HCT116 (cell line): ENCODE measurements around the gene PSMC3IP. TPM values are rescaled to one million over a fixed set of nuclear protein-coding genes. Genes with fewer than 3 reads are reported as not detected.

Experiments used
- ATAC-seq: fragments of 200-7000 bp; cut with Tn5 transposase; 2 replicates; pipeline ENCODE4 v1.9.1; 2020; ENCODE audit warnings: mild to moderate bottlenecking, moderate library complexity
- BruUV-seq: library from RNA; stranded (reverse); fragments of 400-500 nt; replicated peaks from 2 replicates; lab custom pipeline; 2021; lab: Mats Ljungman, UMichigan
- CTCF ChIA-PET: fragments of 300-600 bp; sonication (Branson Sonifier 250); formaldehyde crosslinking; loops from one replicate; lab custom pipeline; 2021; ENCODE audit warnings: antibody characterized with exemption; lab: Charles Lee
- POLR2A ChIA-PET: fragments of 300-600, 350-600 bp; sonication (Branson Sonifier 250); formaldehyde crosslinking; loops from one replicate; lab custom pipeline; 2021; ENCODE audit warnings: antibody characterized with exemption; lab: Charles Lee
- RAD21 ChIA-PET, 2 experiments: fragments of 300-600 bp; sonication (Branson Sonifier 250); formaldehyde crosslinking; loops; one replicate each; lab custom pipeline; 2023; ENCODE audit warnings: low total read pairs in 2 of 2; ENCODE audit not compliant: uncharacterized antibody in 2 of 2, unreplicated experiment in 2 of 2, low non-redundant PET in 1 of 2; lab: Charles Lee
- DNase-seq: peaks from one replicate; pipeline ENCODE4 v3.0.0-alpha.2; 2010; ENCODE audit warnings: low read depth, low spot score
- H2AFZ ChIP-seq: fragments of 200-600 bp; shearing (Covaris generic), sonication (generic); 2 replicates; pipeline ENCODE4 v1.6.1; 2017; ENCODE audit warnings: low read depth, mixed run types, mixed read lengths, antibody characterized with exemption, low read length; ENCODE audit not compliant: poor library complexity, severe bottlenecking
- H3K27ac ChIP-seq: 2 replicates; pipeline ENCODE4 v1.5.1; 2012; ENCODE audit warnings: low read depth, low read length
- H3K27me3 ChIP-seq: fragments of 200-600 bp; sonication (generic); 2 replicates; pipeline ENCODE4 v1.6.1; 2016; ENCODE audit warnings: mixed run types, low read length, mixed read lengths; ENCODE audit not compliant: insufficient read depth
- H3K36me3 ChIP-seq, 2 experiments: fragments of 200-500 bp in 1 of 2; fragments of 200-600 bp in 1 of 2; sonication (Bioruptor generic) in 1 of 2; sonication (generic) in 1 of 2; 2 replicates each; pipeline versions ENCODE4 v1.5.1 to v1.6.1; 2014 to 2016; ENCODE audit warnings: low read length in 2 of 2, inconsistent platforms in 1 of 2, mixed read lengths in 1 of 2, mixed run types in 1 of 2; ENCODE audit not compliant: insufficient read depth in 2 of 2, control insufficient read depth in 1 of 2
- H3K4me1 ChIP-seq, 2 experiments: fragments of 200-600 bp in 1 of 2; sonication (generic) in 1 of 2; 2 replicates each; pipeline versions ENCODE4 v1.5.1 to v1.6.1; 2012 to 2017; ENCODE audit warnings: low read length in 2 of 2, inconsistent platforms in 1 of 2, mild to moderate bottlenecking in 1 of 2, mixed read lengths in 1 of 2, mixed run types in 1 of 2, moderate library complexity in 1 of 2; ENCODE audit not compliant: insufficient read depth in 2 of 2, control insufficient read depth in 1 of 2
- H3K4me2 ChIP-seq: fragments of 200-600 bp; sonication (generic); 2 replicates; pipeline ENCODE4 v1.6.1; 2017; ENCODE audit warnings: mixed run types, low read length, mixed read lengths
- H3K4me3 ChIP-seq, 2 experiments: fragments of 200-600 bp in 1 of 2; sonication (generic) in 1 of 2; replicated peaks in 1 of 2; 2 replicates each; pipeline ENCODE4 v1.5.1; 2011 to 2016; ENCODE audit warnings: low read length in 2 of 2, control low read depth in 1 of 2, low read depth in 1 of 2, mild to moderate bottlenecking in 1 of 2, mixed read lengths in 1 of 2, mixed run types in 1 of 2
- H3K79me2 ChIP-seq: fragments of 200-600 bp; sonication (generic); 2 replicates; pipeline ENCODE4 v1.6.1; 2017; ENCODE audit warnings: mild to moderate bottlenecking, mixed run types, low read length, moderate library complexity, mixed read lengths; ENCODE audit not compliant: insufficient read depth
- H3K9ac ChIP-seq: fragments of 200-600 bp; sonication (generic); 2 replicates; pipeline ENCODE4 v1.6.1; 2016; ENCODE audit warnings: low read length, mixed read lengths
- H3K9me2 ChIP-seq: fragments of 200-600 bp; sonication (generic), shearing (Covaris generic); 2 replicates; pipeline ENCODE4 v1.6.1; 2017; ENCODE audit warnings: mixed run types, mild to moderate bottlenecking, moderate library complexity; ENCODE audit not compliant: insufficient read depth
- H3K9me3 ChIP-seq, 2 experiments: fragments of 200-500 bp in 1 of 2; fragments of 200-600 bp in 1 of 2; sonication (Bioruptor generic) in 1 of 2; sonication (generic) in 1 of 2; 2 replicates each; pipeline ENCODE4 v1.6.1; 2014 to 2017; ENCODE audit warnings: low read length in 2 of 2, mixed read lengths in 2 of 2, inconsistent platforms in 1 of 2, low read depth in 1 of 2, mild to moderate bottlenecking in 1 of 2, mixed run types in 1 of 2, moderate library complexity in 1 of 2; ENCODE audit not compliant: control insufficient read depth in 1 of 2, insufficient read depth in 1 of 2
- H4K20me1 ChIP-seq: fragments of 200-600 bp; sonication (generic), shearing (Covaris generic); 2 replicates; pipeline ENCODE4 v1.6.1; 2017; ENCODE audit warnings: mixed run types, mild to moderate bottlenecking, moderate library complexity; ENCODE audit not compliant: insufficient read depth
- CBX3 ChIP-seq: IDR thresholded peaks from 2 replicates; pipeline ENCODE4 v1.6.1; 2012; ENCODE audit warnings: low read depth
- EGR1 ChIP-seq: IDR thresholded peaks from 2 replicates; pipeline ENCODE4 v1.6.1; 2012; ENCODE audit warnings: low read depth
- EZH2 ChIP-seq: fragments of 200-600 bp; sonication (generic); IDR thresholded peaks from 2 replicates; pipeline ENCODE4 v1.6.1; 2017; ENCODE audit warnings: antibody characterized with exemption, mixed run types
- FOSL1 ChIP-seq: IDR thresholded peaks from 2 replicates; pipeline ENCODE4 v1.6.1; 2012; ENCODE audit warnings: low read depth
- JUND ChIP-seq: IDR thresholded peaks from 2 replicates; pipeline ENCODE4 v1.6.1; 2012
- REST ChIP-seq: IDR thresholded peaks from 2 replicates; pipeline ENCODE4 v1.6.1; 2012; ENCODE audit warnings: low read depth
- SIN3A ChIP-seq: IDR thresholded peaks from 2 replicates; pipeline ENCODE4 v1.6.1; 2012; ENCODE audit warnings: low read depth
- ZFX ChIP-seq: fragments of 450-650 bp; IDR thresholded peaks from 2 replicates; pipeline ENCODE4 v1.6.1; 2017
- intact Hi-C: fragments of 100-400 bp; cut with micrococcal nuclease; formaldehyde crosslinking; loops from 2 replicates; pipeline ENCODE4 v1.10.0; 2022
- total RNA-seq: library from RNA; stranded (reverse); gene quantifications from one replicate; pipeline ENCODE4 v1.2.1, GENCODE V29; 2021; ENCODE audit not compliant: unreplicated experiment
- TF ChIP-seq, protein P1 (sequence below), 3 experiments: fragments of 200-600 bp in 1 of 3; sonication (generic) in 1 of 3; IDR thresholded peaks in 2 of 3; conservative IDR thresholded peaks in 1 of 3; 2 replicates each; pipeline ENCODE4 v1.5.1; 2012 to 2017; ENCODE audit warnings: low read depth in 2 of 3, low read length in 2 of 3, antibody characterized with exemption in 1 of 3, borderline replicate concordance in 1 of 3, control low read depth in 1 of 3, mild to moderate bottlenecking in 1 of 3, mixed read lengths in 1 of 3, mixed run types in 1 of 3, moderate library complexity in 1 of 3; ENCODE audit not compliant: insufficient read depth in 1 of 3

Gene PSMC3IP
- total RNA-seq, 1 experiment from 2014 or later, result 24.3 TPM

DNA sequence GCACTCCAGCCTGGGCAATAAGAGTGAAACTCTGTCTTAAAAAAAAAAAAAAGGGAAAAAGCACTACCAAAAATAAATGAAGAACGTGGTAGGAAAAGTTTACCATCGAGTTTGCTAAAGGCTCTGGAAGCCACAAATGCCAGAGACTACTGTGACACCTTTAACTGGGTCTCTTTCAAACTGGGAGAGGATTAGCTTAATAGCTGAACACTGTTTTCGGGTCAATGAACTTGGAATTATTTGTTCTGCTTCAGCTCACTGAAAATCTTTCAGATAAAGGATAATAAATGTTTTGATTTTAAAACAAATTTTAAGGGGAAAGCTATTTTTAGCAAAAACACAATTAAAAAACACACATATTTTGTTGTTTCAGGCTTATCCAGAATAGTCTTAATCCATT lies 30.2 kb upstream of the PSMC3IP start:
- RAD21 ChIA-PET, result no interaction called here
- DNase-seq (no peak), ATAC-seq (no peak)
- H3K4me2 ChIP-seq, result peak overlapping the region; percentile 83
- no peaks in the 10 kb centered on the region for H4K20me1 ChIP-seq
- TF ChIP-seq, protein P1, sequence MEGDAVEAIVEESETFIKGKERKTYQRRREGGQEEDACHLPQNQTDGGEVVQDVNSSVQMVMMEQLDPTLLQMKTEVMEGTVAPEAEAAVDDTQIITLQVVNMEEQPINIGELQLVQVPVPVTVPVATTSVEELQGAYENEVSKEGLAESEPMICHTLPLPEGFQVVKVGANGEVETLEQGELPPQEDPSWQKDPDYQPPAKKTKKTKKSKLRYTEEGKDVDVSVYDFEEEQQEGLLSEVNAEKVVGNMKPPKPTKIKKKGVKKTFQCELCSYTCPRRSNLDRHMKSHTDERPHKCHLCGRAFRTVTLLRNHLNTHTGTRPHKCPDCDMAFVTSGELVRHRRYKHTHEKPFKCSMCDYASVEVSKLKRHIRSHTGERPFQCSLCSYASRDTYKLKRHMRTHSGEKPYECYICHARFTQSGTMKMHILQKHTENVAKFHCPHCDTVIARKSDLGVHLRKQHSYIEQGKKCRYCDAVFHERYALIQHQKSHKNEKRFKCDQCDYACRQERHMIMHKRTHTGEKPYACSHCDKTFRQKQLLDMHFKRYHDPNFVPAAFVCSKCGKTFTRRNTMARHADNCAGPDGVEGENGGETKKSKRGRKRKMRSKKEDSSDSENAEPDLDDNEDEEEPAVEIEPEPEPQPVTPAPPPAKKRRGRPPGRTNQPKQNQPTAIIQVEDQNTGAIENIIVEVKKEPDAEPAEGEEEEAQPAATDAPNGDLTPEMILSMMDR (IDR thresholded peaks at IDR 0.05 in 2 of 3, conservative IDR thresholded peaks at IDR 0.05 in 1 of 3; ENCODE audit: borderline replicate concordance in 1 of 3, insufficient read depth in 1 of 3, low read depth in 2 of 3, low read length in 2 of 3), result no peak
- TF ChIP-seq REST (no peak), ZFX (no peak), EZH2 (no peak), SIN3A (no peak), FOSL1 (no peak), JUND (no peak), CBX3 (no peak), EGR1 (no peak)
- no TSS peak for BruUV-seq
- H3K27ac ChIP-seq, result no peak overlapping the region
- peak overlapping the region; percentile 85 to 94 for H3K4me3 ChIP-seq
- peaks cover 12 to 15% of the 10 kb centered on the region in 2 experiments; a peak in 3 of 4 replicates for H3K36me3 ChIP-seq
- peaks cover 0 to 12% of the 10 kb centered on the region in 2 experiments; a peak in 3 of 4 replicates for H3K4me1 ChIP-seq
- peak overlapping the region; percentile 75 for H3K9ac ChIP-seq
- CTCF ChIA-PET, result interaction anchor here (2.5 to 3.1 kb wide), 2 partner anchors 29 to 72 kb away, joined by 10 to 17 read pairs; no protein-coding TSS in a partner anchor
- no peaks in the 10 kb centered on the region for H3K9me3 ChIP-seq
- POLR2A ChIA-PET, result interaction anchor here (0.7 to 1.3 kb wide), 2 partner anchors 30 to 136 kb away, joined by 3 to 4 read pairs; partner anchors contain the start of gene PSMC3IP
- H3K27me3 ChIP-seq, result no peaks in the 10 kb centered on the region
- H3K79me2 ChIP-seq, result peaks cover 84% of the 10 kb centered on the region
- H2AFZ ChIP-seq, result no peak overlapping the region
- intact Hi-C loops, result loop anchor here (2.0 kb wide), 1 partner anchor 71 kb away; no protein-coding TSS in a partner anchor
- H3K9me2 ChIP-seq, result no peaks in the 10 kb centered on the region
